GM19324 (cell line): Measurements from ENCODE around the gene ZSCAN5A.
"Not testable (repeated sequence)": the region's sequence is repeated elsewhere in the genome, so short reads cannot be mapped to it uniquely, and the experiment has no call there.

ENCODE experiments used
- ATAC-seq: cut with Tn5 transposase; IDR thresholded peaks from one replicate; pipeline ENCODE4 v1.9.1; 2021; ENCODE audit warnings: mild to moderate bottlenecking, moderate library complexity; ENCODE audit not compliant: unreplicated experiment, low FRiP score

ZSCAN5A gene

GRCh38 chr19:56217039-56217949 lies 97.3 kb downstream of the ZSCAN5A start:
- ATAC-seq = no peak

DNA sequence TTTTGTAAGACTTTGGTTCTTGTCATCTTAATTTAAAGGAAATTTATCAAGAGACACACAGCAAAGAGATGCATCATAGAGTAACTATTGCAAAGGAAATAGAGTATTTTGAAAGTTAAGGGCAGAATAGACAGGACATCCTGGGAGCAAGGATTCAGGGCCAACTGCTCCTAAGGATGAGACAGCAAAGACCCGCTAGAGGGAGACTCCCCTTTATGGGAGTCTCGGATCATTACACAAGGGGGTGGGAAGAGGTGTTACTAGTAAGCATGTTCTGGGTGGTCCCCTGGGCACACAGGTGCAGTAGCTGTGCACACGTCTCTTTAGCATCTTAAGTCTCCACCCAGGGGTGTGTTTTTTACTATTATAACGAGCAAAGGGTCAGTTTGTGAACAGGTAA lies 102.9 kb downstream of the ZSCAN5A start:
- no peak for ATAC-seq

- not testable (repeated sequence) for ATAC-seq
Observed at GRCh38 chr19:56210036-56210435, 104.6 kb downstream of the ZSCAN5A start.

GRCh38 chr19:56209091-56209490 lies 105.5 kb downstream of the ZSCAN5A start:
- no peak for ATAC-seq

DNA sequence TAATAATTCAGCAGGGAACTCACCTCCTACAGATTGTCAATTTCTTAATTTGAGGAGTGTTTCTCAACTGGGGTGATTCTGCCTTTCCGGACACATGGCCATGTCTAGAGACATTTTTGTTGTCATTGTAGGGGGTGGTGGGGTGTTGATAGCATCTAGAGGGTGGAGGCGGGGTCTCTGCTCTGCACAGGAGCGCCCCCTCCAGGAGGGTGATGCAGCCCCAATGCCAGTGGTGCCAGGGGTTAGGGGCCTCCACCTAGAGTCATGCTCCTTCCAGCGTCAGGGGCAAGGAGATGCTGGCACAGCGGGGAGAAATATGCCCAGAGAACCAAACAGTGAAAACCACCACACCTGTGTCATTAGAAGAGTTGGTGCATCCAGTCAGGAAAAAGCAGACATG lies 107.1 kb downstream of the ZSCAN5A start:
- ATAC-seq = not testable (repeated sequence)

DNA sequence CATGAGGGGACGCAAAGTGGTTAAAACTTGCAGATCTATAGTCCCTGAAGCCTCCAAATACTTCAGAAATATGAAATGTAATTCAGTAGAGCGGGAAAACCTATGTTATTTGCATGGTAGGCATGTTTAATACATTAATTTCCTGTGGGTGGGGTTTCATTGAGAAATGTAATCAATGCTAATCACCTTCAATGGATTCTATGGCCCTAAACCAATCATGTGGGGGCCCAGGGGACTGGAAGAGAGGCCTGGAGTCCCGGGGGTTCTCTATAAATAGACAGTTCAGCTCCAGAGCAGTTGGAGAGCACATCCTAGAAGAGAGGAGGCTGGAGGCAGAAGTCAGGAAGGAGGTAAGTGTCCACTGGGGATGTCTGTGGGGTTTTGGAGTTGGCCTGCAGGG lies 112.7 kb downstream of the ZSCAN5A start, which contains the start of gene ZSCAN5C:
ZSCAN5C (plus strand) TSS at position 301 of the 400 bp plus-strand sequence. CDS start 3,641 bp downstream, outside the sequence.
- no peak for ATAC-seq

GRCh38 chr19:56199687-56200086 lies 115.0 kb downstream of the ZSCAN5A start:
- no peak for ATAC-seq

DNA sequence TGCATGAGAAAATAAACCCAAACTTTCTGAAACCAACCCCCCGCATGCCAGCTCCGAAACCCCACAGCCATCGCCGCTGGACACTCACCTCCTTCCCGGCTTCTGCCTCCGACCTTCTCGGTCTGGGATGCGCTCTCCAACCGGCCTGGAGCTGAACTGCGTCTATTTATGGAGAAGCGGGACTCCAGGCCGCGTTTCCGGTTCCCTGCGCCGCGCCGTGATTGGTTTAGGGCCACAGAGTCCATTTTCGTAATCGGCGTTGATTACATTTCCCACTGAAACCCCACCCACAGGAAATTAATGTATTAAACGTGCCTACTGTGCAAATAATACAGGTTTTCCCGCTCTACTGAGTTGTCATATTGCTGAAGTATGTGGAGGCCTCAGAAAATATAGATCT lies 117.0 kb downstream of the ZSCAN5A start, which contains the start of gene ZSCAN5B:
ZSCAN5B (minus strand) TSS at position 138 of the 400 bp plus-strand sequence. CDS start 4,731 bp downstream, outside the sequence.
- not testable (repeated sequence) for ATAC-seq

DNA sequence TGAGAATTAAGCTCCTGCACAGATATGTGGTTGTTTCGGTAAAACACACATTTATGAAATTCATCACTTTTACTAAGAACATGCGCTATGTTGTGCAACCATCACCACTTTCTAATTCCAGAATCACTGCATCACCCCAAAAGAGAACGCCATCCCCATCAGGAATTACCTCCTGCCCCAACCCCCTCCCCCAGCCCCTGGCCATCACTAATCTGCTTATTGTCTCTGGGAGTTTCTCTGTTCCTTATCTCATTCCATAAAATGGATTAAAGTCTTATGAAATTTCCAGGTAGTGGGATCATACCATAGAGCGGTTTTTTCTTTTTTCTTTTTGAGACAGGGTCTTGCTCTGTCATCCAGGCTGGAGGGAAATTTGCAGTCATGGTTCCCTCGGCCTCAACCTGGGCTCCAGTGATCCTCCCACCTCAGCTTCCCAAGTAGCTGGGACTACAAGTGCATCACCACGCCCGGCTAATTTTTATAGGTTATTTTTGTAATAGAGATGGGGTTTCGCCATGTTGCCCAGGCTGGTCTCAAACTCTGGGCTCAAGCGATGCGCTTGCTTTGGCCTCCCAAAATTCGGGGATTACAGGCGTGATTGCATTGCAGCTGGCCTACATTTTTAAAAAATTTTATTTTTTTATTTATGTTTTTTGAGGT lies 120.5 kb downstream of the ZSCAN5A start:
- ATAC-seq = no peak

- ATAC-seq = no peak
Observed at GRCh38 chr19:56191711-56192110, 122.9 kb downstream of the ZSCAN5A start.

- ATAC-seq = no peak
Observed at GRCh38 chr19:56191115-56191514, 123.5 kb downstream of the ZSCAN5A start.

- no peak for ATAC-seq
Observed at GRCh38 chr19:56189785-56190184, 124.9 kb downstream of the ZSCAN5A start.

- ATAC-seq = no peak
Observed at GRCh38 chr19:56177564-56178243, 136.9 kb downstream of the ZSCAN5A start.

DNA sequence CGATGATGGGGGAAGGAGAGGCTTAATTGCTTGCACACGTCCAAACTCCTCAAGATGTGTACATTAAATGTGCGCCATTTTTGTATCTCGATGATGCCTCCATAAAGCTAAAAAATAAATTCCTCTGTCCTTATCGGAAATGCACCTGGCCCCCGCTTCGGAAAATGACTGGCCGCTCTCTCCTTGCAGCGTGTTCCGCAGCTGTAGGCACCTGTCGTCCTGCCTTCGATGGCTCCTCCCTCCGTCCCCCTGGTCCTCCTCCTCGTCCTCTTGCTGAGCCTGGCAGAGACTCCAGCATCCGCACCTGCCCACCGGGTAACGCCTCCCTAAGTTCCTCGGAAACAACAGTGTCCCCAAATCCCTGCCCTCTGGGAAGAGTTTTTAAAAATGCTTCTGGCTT lies 137.8 kb downstream of the ZSCAN5A start:
- no peak for ATAC-seq

GRCh38 chr19:56176310-56176709 lies 138.3 kb downstream of the ZSCAN5A start:
- not testable (repeated sequence) for ATAC-seq

DNA sequence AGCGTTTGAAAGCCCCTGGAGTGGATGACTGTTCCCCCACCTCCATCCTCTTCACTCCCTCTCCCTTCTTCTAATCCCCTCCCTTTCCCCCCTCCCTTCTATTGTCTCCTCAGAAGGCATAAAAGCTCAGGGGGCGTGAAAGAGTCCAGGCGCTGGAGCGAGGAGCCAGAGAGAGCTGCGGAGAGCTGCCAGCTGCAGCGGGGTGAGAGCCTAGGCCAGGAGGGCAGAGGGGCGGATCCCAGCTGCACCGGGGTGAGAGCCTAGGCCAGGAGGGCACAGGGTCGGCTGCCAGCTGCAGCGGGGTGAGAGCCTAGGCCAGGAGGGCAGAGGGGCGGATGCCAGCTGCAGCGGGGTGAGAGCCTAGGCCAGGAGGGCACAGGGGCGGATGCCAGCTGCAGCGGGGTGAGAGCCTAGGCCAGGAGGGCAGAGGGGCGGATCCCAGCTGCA lies 138.8 kb downstream of the ZSCAN5A start, which contains the start of gene GALP:
GALP (plus strand) TSS at position 148 of the 447 bp plus-strand sequence. CDS start 1,101 bp downstream, outside the sequence.
- ATAC-seq = not testable (repeated sequence)

- no peak for ATAC-seq
Observed at GRCh38 chr19:56174550-56174949, 140.1 kb downstream of the ZSCAN5A start.

DNA sequence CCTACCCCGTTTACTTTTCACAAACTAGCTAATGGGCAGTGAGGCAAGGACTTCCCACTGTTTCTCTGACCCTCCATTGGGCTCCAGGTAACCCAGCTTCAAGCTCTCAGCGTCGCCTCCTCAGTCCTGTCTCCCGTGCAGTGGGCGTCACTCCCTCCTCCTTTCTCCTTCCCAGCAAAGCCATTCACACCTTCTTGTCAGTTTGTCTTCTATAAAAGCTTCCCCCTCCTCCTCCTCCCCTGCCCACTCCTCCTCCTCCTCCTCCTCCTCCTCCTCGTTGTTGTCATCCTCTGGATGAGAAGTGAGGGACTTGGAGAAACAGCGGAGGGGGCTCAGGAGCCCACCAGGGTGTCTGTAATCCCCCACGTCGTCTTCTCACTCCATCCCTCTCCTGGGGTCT lies 140.6 kb downstream of the ZSCAN5A start:
- ATAC-seq = no peak
